GM10847 (cell line): ENCODE data around the gene RAPGEF3.

Experiments
- POLR2A ChIP-seq: IDR thresholded peaks from 2 replicates; pipeline ENCODE4 v1.6.1; 2011; ENCODE audit not compliant: insufficient read length; ENCODE audit errors: extremely low read depth

The RAPGEF3 gene

GRCh38 chr12:47783024-47783755 is 24.5 kb upstream of the RAPGEF3 start:
- TF ChIP-seq POLR2A = no peak

GRCh38 chr12:47782372-47782770 is 23.7 kb upstream of the RAPGEF3 start:
- TF ChIP-seq POLR2A = no peak

GRCh38 chr12:47781479-47782371 is 23.0 kb upstream of the RAPGEF3 start:
- TF ChIP-seq POLR2A = no peak

- TF ChIP-seq POLR2A = no peak
These were observed 21.3 kb upstream of the RAPGEF3 start for GRCh38 chr12:47779943-47780504.

GRCh38 chr12:47779301-47779942 is 20.7 kb upstream of the RAPGEF3 start:
- no peak for TF ChIP-seq POLR2A

- TF ChIP-seq POLR2A = no peak
These were observed 20.2 kb upstream of the RAPGEF3 start for GRCh38 chr12:47778881-47779280.

- no peak for TF ChIP-seq POLR2A
These were observed 19.3 kb upstream of the RAPGEF3 start for GRCh38 chr12:47777741-47778558.

- no peak for TF ChIP-seq POLR2A
These were observed 18.5 kb upstream of the RAPGEF3 start for GRCh38 chr12:47777151-47777550.

- no peak for TF ChIP-seq POLR2A
These were observed 17.9 kb upstream of the RAPGEF3 start for GRCh38 chr12:47776471-47777143.

GRCh38 chr12:47775100-47775911 is 16.6 kb upstream of the RAPGEF3 start:
- TF ChIP-seq POLR2A = no peak

- no peak for TF ChIP-seq POLR2A
These were observed 16.0 kb upstream of the RAPGEF3 start for GRCh38 chr12:47774663-47775062.

- TF ChIP-seq POLR2A = no peak
These were observed 15.3 kb upstream of the RAPGEF3 start for GRCh38 chr12:47773858-47774580.
